ENCODE results near the gene TSHZ1.
A peak's percentile ranks its signal among the peaks of the same experiment; 100 is the strongest.

Gene TSHZ1

DNA sequence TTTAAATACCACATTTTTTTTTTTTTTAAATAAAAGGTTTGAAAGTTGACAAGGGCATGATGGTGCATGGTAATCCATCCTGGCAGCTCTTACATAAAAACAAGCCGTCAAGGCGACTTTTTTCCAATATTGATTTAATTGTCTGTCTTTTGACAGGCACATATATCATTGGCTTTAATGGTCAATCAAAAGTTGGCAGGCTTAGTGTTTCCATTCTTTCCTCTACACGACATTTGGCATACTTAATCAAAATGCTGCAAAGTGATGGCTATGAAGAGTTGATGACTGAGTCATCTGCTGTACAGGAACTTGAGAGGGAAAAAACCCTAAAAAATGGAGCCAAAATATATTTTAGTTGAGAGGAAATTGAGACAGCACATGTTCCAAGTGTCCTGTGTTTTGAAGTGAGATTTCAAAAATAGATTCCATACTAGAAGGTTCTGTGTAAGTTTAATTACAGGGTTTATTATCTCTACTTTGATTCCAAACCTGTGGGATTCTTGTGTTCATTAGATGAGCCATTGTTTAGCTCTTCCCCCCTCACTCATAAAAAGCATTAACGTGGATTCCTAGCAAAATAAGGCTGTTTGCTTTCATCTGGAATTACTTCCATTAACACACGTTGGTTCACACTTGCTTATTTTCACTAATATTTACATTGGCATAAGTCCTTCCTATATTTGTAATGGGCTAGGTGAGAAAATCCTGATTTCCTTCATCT is 3.2 kb downstream of the TSHZ1 start (continued):
- no peak for TF ChIP-seq ZNF157 (tag by site-specific recombination; IDR thresholded peaks at IDR 0.05)
- TF ChIP-seq ZNF274 (IDR thresholded peaks at IDR 0.05; ENCODE audit: low read length) = no peak
- no peak for TF ChIP-seq ZNF274 (tag by site-specific recombination; IDR thresholded peaks at IDR 0.05; ENCODE audit: borderline replicate concordance)
- no peak for TF ChIP-seq ZNF132 (tag by site-specific recombination; IDR thresholded peaks at IDR 0.05; ENCODE audit: borderline replicate concordance)
- TF ChIP-seq, protein P1, sequence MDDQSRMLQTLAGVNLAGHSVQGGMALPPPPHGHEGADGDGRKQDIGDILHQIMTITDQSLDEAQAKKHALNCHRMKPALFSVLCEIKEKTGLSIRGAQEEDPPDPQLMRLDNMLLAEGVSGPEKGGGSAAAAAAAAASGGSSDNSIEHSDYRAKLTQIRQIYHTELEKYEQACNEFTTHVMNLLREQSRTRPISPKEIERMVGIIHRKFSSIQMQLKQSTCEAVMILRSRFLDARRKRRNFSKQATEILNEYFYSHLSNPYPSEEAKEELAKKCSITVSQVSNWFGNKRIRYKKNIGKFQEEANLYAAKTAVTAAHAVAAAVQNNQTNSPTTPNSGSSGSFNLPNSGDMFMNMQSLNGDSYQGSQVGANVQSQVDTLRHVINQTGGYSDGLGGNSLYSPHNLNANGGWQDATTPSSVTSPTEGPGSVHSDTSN (CRISPR knock-in tag; IDR thresholded peaks at IDR 0.05) = no peak
- TF ChIP-seq ZNF341 (tag by site-specific recombination; IDR thresholded peaks at IDR 0.05; ENCODE audit: low read depth) = no peak
- no peak for TF ChIP-seq ZSCAN18 (tag by site-specific recombination; IDR thresholded peaks at IDR 0.05)
- no peak for TF ChIP-seq ZNF350 (tag by site-specific recombination; IDR thresholded peaks at IDR 0.05)
- TF ChIP-seq ZNF324 (tag by site-specific recombination; IDR thresholded peaks at IDR 0.05) = no peak
- peak; percentile 51; the same call in 1 of the 2 replicates for TF ChIP-seq KLF10 (tag by site-specific recombination; IDR thresholded peaks at IDR 0.05)
- TF ChIP-seq, protein P2, sequence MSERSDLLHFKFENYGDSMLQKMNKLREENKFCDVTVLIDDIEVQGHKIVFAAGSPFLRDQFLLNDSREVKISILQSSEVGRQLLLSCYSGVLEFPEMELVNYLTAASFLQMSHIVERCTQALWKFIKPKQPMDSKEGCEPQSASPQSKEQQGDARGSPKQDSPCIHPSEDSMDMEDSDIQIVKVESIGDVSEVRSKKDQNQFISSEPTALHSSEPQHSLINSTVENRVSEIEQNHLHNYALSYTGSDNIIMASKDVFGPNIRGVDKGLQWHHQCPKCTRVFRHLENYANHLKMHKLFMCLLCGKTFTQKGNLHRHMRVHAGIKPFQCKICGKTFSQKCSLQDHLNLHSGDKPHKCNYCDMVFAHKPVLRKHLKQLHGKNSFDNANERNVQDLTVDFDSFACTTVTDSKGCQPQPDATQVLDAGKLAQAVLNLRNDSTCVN (tag by site-specific recombination; optimal IDR thresholded peaks at IDR 0.05) = no peak
- no peak for TF ChIP-seq ZNF529 (tag by site-specific recombination; IDR thresholded peaks at IDR 0.05; ENCODE audit: insufficient replicate concordance)
- no peak for TF ChIP-seq ZNF366 (tag by site-specific recombination; conservative IDR thresholded peaks at IDR 0.05)
- TF ChIP-seq ZBTB7A (tag by site-specific recombination; IDR thresholded peaks at IDR 0.05; ENCODE audit: low read depth) = no peak
- TF ChIP-seq ZNF530 (tag by site-specific recombination; IDR thresholded peaks at IDR 0.05; ENCODE audit: low read depth) = no peak
- TF ChIP-seq, protein P3, sequence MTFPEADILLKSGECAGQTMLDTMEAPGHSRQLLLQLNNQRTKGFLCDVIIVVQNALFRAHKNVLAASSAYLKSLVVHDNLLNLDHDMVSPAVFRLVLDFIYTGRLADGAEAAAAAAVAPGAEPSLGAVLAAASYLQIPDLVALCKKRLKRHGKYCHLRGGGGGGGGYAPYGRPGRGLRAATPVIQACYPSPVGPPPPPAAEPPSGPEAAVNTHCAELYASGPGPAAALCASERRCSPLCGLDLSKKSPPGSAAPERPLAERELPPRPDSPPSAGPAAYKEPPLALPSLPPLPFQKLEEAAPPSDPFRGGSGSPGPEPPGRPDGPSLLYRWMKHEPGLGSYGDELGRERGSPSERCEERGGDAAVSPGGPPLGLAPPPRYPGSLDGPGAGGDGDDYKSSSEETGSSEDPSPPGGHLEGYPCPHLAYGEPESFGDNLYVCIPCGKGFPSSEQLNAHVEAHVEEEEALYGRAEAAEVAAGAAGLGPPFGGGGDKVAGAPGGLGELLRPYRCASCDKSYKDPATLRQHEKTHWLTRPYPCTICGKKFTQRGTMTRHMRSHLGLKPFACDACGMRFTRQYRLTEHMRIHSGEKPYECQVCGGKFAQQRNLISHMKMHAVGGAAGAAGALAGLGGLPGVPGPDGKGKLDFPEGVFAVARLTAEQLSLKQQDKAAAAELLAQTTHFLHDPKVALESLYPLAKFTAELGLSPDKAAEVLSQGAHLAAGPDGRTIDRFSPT (tag by site-specific recombination; IDR thresholded peaks at IDR 0.05) = no peak
- TF ChIP-seq ZBTB20 (tag by site-specific recombination; IDR thresholded peaks at IDR 0.05) = no peak
- TF ChIP-seq ZNF169 (tag by site-specific recombination; IDR thresholded peaks at IDR 0.05) = no peak
- no peak for TF ChIP-seq ZNF302 (tag by site-specific recombination; IDR thresholded peaks at IDR 0.05; ENCODE audit: low read depth)
- TF ChIP-seq ZEB2 (tag by site-specific recombination; IDR thresholded peaks at IDR 0.05) = peak; percentile 91
- TF ChIP-seq ZNF18 (tag by site-specific recombination; IDR thresholded peaks at IDR 0.05) = no peak
- TF ChIP-seq ZNF121 (tag by site-specific recombination; IDR thresholded peaks at IDR 0.05) = no peak
- no peak for TF ChIP-seq ZNF555 (tag by site-specific recombination; conservative IDR thresholded peaks at IDR 0.05)
- no peak for TF ChIP-seq ZNF24 (tag by site-specific recombination; IDR thresholded peaks at IDR 0.05)
- TF ChIP-seq, protein P4, sequence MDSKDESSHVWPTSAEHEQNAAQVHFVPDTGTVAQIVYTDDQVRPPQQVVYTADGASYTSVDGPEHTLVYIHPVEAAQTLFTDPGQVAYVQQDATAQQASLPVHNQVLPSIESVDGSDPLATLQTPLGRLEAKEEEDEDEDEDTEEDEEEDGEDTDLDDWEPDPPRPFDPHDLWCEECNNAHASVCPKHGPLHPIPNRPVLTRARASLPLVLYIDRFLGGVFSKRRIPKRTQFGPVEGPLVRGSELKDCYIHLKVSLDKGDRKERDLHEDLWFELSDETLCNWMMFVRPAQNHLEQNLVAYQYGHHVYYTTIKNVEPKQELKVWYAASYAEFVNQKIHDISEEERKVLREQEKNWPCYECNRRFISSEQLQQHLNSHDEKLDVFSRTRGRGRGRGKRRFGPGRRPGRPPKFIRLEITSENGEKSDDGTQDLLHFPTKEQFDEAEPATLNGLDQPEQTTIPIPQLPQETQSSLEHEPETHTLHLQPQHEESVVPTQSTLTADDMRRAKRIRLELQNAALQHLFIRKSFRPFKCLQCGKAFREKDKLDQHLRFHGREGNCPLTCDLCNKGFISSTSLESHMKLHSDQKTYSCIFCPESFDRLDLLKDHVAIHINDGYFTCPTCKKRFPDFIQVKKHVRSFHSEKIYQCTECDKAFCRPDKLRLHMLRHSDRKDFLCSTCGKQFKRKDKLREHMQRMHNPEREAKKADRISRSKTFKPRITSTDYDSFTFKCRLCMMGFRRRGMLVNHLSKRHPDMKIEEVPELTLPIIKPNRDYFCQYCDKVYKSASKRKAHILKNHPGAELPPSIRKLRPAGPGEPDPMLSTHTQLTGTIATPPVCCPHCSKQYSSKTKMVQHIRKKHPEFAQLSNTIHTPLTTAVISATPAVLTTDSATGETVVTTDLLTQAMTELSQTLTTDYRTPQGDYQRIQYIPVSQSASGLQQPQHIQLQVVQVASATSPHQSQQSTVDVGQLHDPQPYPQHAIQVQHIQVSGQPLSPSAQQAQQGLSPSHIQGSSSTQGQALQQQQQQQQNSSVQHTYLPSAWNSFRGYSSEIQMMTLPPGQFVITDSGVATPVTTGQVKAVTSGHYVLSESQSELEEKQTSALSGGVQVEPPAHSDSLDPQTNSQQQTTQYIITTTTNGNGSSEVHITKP (tag by site-specific recombination; IDR thresholded peaks at IDR 0.05) = no peak
- no peak for TF ChIP-seq ZNF549 (tag by site-specific recombination; IDR thresholded peaks at IDR 0.05)
- TF ChIP-seq ZBTB6 (tag by site-specific recombination; IDR thresholded peaks at IDR 0.05) = no peak

Measured in HEK293 (cell line).